CD4-positive, alpha-beta T cell treated with Interleukin-12 subunit alpha and Interleukin-12 subunit beta, for 1 hour (primary cell): Measurements from ENCODE around the gene PAX2.
A peak's percentile ranks its signal among the peaks of the same experiment; 100 is the strongest.

ENCODE experiments used
- DNase-seq: peaks from one replicate; pipeline ENCODE4 v3.0.0-alpha.2; 2020

PAX2 gene

GRCh38 chr10:100825325-100825875, 80.0 kb downstream of the PAX2 start:
- DNase-seq, result no peak

DNA sequence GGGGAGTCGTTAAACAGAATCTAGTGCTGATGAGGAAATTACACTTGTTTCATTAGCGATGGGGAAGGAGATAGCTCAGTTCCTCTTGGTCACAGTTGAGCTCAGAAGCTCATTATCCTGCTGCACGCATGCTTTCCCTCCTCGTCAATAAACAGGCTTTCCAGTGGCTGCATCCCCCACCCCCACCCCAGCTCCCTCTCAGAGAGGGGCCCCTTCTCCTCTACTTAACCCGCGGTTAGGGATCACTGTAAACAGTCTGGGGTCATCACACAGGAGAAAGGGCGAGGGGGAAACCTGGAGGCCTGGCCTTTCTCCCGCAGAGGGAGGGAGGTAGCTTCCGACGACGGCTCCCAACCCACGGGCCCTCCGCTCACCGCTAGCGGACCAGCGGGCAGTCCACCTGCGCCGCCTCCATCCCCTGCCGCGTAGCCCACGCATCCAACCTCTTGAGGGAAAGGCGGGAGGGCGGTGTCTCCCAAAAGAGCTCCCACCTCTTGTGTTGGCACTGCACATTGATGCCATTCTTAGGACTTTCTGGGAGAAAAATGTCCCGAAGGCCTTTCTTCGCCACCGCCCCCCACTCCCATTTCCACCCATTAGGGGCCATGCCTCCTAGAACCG, 80.8 kb downstream of the PAX2 start:
- DNase-seq, result no peak

- no peak for DNase-seq
Measured at GRCh38 chr10:100826661-100826982, 81.2 kb downstream of the PAX2 start.

DNA sequence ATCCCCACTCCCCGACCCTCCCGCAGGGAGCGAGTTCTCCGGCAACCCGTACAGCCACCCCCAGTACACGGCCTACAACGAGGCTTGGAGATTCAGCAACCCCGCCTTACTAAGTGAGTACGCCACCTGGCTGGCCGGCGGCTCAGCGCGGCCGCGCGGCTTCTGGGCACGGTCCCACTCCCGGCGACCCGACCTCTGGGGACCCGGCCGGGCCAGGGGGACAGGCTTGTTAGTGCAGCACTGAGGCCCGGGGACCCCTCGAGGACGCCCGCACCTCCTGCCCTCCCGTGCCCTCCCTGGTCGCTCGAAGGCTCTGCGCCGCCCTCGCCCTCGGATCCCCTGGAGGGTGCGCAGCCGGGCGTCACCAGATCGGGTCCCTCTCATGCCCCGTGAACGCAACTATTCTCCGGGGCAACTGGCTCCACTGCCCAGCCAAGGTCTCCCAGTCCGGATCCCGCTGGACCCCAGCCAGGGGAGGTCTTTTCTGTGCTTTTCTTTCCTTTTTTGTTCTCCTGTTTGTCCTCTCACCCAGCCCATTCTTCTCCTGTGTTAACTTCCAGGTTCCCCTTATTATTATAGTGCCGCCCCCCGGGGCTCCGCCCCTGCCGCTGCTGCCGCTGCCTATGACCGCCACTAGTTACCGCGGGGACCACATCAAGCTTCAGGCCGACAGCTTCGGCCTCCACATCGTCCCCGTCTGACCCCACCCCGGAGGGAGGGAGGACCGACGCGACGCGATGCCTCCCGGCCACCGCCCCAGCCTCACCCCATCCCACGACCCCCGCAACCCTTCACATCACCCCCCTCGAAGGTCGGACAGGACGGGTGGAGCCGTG, 81.8 kb downstream of the PAX2 start:
- DNase-seq, result peak; percentile 18

GRCh38 chr10:100827819-100828737, 82.7 kb downstream of the PAX2 start:
- DNase-seq, result peak; percentile 8

DNA sequence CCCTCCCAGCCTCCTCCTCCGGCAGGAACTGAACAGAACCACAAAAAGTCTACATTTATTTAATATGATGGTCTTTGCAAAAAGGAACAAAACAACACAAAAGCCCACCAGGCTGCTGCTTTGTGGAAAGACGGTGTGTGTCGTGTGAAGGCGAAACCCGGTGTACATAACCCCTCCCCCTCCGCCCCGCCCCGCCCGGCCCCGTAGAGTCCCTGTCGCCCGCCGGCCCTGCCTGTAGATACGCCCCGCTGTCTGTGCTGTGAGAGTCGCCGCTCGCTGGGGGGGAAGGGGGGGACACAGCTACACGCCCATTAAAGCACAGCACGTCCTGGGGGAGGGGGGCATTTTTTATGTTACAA, 83.3 kb downstream of the PAX2 start:
- DNase-seq, result peak; percentile 21

DNA sequence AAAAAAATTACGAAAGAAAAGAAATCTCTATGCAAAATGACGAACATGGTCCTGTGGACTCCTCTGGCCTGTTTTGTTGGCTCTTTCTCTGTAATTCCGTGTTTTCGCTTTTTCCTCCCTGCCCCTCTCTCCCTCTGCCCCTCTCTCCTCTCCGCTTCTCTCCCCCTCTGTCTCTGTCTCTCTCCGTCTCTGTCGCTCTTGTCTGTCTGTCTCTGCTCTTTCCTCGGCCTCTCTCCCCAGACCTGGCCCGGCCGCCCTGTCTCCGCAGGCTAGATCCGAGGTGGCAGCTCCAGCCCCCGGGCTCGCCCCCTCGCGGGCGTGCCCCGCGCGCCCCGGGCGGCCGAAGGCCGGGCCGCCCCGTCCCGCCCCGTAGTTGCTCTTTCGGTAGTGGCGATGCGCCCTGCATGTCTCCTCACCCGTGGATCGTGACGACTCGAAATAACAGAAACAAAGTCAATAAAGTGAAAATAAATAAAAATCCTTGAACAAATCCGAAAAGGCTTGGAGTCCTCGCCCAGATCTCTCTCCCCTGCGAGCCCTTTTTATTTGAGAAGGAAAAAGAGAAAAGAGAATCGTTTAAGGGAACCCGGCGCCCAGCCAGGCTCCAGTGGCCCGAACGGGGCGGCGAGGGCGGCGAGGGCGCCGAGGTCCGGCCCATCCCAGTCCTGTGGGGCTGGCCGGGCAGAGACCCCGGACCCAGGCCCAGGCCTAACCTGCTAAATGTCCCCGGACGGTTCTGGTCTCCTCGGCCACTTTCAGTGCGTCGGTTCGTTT, 83.9 kb downstream of the PAX2 start:
- DNase-seq, result no peak

DNA sequence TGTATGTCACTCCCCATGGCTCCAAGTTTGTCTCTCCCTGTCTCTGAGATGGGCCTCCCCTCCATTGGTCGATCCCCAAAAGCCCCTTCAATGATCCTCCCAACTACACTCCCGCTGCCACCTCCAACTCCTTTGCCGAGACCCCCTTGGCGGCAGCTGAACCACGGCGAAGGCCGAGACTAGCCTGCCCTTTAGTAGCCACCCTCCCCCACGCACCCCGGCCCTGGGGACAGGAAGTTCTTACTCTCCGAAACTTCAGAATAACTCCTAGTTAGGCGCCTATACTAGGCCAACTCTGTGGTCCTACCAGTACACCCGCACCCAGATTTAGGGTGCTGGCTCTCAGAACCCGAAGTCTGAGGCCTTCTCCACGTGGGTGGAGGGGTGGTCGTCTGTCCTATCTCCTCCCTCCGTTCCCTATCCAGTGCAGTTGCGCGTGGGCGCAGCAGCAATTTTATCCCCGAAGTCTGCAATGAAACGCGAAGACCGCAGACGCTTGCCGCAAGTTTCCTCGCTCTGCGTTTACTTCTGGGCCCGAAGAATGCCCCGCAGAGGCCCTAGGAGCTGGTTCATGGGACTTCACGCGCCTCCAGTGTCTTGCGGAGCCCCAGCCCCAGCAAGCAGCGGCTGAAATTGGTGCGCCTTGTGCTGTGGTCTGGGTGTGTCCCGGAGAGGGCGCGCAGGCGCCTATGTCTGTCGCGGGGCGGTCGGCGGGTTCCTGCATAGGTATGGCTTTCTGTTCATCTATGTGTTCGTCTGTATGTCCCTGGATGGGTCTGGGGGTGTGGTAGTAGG, 84.7 kb downstream of the PAX2 start:
- no peak for DNase-seq

DNA sequence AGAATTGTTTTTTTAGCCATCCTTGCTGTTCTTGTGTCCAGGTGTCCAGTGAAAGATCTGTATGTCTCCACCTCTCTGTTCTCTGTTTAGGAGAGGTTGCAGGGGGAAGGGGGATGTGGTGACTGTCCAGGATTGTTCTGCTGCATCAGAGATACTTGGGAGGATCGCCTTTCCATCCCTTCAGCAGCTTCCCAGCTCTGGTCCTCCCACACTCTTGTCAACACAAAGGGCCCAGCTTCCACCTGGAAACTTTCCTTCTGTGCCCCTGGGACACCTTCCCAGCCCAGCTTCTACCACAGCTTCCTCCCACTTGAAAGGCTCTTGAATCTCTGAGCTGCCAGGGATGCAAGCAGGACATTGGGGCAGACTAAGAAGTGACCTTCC, 85.3 kb downstream of the PAX2 start:
- DNase-seq, result no peak

DNA sequence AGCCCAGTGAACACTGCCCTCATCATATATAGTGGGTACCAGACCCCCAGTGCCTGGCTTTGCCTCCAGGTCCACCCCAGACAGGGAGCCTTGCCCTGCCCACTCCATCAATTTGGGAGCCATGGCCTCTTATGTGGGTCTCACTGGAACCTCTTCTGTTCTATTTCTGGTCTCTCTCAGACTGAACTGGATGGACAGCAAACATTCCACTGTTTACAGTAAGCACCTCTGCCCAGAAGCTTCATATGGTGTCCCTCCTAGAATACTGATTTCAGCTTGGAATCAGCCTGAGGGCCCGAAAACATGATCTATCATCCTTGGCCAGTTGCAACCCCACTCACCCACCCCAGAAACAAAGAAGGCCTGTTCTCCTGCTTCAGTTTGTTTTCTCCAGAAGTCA, 86.4 kb downstream of the PAX2 start:
- no peak for DNase-seq

DNA sequence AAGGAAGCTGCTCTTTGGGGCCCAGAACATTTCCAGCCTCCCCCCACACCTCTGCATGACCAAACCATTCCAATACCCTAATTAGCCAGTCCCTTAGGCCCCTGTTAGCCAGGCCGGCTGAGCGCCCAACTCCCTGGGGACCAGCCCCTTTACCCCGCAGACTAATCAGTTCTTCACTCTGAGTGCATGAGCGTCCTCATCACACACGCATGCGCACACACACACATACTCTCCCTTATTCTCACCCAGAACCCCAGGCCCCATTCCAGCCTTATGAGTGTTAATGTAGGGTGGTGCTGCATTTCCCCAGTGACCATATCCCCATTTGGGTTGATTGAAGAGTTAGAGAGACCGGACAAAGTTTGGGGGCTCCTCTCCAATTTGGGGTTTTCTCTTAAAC, 90.4 kb downstream of the PAX2 start:
- DNase-seq, result no peak

- DNase-seq, result no peak
Measured at GRCh38 chr10:100836891-100837290, 91.5 kb downstream of the PAX2 start.

- DNase-seq, result no peak
Measured at GRCh38 chr10:100837300-100837699, 91.9 kb downstream of the PAX2 start.

DNA sequence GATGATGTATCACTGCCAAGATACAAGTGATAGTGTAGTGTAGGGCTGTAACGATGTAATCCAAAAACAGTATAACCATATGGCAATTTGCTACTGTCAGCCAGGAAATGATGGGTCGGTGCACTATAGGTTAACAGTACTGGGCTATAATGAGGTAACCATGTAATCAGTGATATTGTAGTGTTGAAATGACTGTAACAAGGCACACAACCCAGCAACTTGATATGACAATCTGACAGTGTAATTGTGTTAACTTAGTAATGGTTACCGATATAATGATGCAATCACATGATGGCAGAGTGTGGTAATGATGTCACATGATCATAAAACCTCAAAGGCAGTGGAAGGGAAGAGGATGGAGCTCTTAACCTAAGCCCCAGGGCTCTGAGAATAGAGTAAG, 93.6 kb downstream of the PAX2 start:
- DNase-seq, result no peak

DNA sequence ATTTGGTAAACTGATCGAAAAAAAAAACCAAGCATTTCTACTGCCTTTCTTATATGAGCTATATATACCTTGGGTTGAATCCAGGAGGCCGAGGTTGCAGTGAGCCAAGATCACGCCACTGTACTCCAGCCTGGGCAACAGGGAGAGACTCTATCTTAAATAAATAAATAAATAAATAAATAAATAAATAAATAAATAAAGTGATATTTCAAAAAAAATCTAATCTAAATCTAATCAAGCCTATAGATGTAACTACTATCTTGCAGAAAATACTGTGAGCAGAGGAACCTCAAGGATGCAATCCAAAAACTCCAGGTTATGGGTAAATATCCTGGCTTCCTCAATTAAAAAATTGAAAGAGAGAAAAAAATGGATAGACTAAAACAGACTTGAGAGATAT, 96.1 kb downstream of the PAX2 start:
- no peak for DNase-seq

DNA sequence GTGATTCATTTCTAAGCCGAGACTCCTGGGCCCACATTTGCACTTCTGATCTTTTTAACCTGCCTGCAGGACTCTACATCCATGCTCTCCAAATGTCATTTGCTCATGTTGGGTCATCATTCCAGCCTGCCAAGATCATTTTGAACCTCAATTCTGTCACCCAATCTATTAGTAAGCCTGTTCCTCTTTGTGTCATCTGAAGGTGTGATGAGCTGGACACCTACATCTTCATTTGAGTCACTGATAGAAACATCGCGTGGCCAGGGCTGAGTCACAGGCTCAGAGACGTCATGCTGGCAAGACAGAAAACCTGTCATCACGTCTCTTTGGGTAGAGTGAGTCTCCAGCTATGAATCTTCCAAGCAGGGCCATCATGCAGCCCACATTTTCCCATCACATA, 102.1 kb downstream of the PAX2 start:
- DNase-seq, result no peak

DNA sequence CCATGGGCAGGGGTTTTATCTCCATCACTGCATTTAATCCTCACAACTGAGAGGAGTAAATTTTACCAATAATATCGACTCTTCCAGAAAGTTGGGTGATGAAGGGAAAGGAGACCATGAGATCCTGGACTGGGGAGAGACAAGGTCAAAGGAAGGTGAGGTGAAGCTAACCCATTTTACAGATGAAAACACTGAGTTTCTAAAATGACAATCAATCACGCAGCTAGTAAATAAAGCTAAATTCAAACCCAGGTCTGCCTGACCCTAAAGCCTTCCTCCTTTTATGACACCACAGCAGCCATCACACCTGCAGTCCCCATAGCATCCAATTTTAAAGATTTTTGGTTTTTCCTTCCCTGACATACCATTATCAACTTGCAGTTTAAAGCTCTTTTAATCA, 103.4 kb downstream of the PAX2 start:
- DNase-seq, result no peak

DNA sequence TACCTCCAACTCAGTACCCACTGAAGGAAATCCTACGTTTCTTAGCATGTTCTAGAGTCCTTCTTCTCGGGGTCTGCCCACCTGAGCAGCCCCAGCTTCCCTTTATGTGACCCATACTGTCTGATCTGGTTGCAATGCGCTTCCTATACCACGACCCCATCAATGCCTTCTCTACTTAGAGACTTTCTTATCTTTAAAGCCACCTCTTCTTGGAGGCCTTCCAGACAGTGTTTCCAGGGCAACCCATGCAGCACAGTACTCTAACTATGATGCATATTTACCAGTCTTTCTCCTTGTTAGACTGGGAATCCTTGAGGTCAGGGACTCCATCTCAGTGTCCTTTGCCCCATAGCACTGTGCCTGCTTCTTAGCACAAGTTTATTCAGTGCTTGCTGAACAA, 112.9 kb downstream of the PAX2 start:
- no peak for DNase-seq

- DNase-seq, result no peak
Measured at GRCh38 chr10:100858747-100859483, 113.5 kb downstream of the PAX2 start.

DNA sequence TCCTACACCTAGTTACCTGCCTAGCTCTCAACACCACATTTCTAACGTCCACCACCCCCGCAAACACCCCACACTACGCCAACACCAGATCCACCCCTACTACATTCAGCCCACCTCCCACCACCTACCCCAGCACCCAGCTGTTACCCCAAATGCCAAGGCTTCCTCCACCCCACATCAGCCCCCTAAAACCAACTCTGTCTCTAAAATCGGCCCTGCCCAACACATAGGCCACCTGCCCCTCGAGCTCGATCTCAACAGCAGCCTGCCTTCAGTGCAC, 114.0 kb downstream of the PAX2 start:
- DNase-seq, result no peak

- no peak for DNase-seq
Measured at GRCh38 chr10:100863433-100863832, 118.1 kb downstream of the PAX2 start.
